Measurements from ENCODE around the gene TSPAN10. TPM values are rescaled to one million over a fixed set of nuclear protein-coding genes. Genes with fewer than 3 reads are reported as not detected.

The TSPAN10 gene
- total and polyA plus RNA-seq, 2 of the 13 experiments (the other 11 are each of a cell fraction or from before 2014, with no cell fraction given): 0.54 to 0.75 TPM

DNA sequence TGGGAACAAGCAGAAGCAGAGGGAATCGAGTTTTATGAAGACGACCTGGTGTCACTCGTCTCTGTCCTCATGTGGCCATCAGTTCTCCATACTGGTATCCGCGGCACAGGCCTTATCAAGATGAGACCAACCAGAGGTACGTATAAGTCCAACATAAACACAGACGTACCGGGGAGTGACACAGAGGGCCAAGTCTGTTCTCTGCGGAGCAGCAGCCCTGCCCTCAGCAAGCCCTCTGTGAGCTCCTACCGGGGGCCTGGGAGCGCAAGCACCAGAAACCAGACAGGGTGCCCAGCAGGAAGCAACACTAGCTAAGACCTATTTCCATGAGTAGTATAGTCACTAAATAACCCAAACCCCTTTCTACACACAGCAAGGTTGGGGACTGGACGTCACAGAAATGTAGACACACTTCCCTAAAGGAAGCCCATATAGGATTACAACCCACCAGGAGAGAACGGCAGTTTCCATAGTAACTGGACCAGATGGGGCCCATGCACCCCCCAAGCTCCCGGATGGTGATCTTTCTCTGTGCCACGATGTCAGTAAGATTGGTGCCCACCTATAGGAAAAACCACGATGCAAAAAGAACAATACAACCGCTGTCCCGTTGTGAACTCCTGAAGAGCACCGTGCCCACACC is 45.7 kb downstream of the TSPAN10 start:
- CTCF ChIA-PET (ENCODE audit: low intra/inter-chr PET ratio, low total read pairs): no interaction called here
- Histone ChIP-seq H3K4me3 (replicated peaks in 1 of 3; ENCODE audit: insufficient read depth in 1 of 3, low read depth in 2 of 3, low read length in 3 of 3) (peak overlapping the region; percentile 94 to 99 (median 97)), H3K36me3 (replicated peaks in 1 of 2; ENCODE audit: control insufficient read depth in 1 of 2, insufficient read depth in 2 of 2, low read length in 2 of 2) (peaks cover 16 to 25% of the 10 kb centered on the region in 2 experiments; a peak in 4 of 5 replicates), H3K4me2 (ENCODE audit: low read depth, low read length) (peak overlapping the region; percentile 90), H3K79me2 (ENCODE audit: insufficient read depth, low read length) (peaks cover 35% of the 10 kb centered on the region), H3K9ac (ENCODE audit: insufficient read depth, low read depth, low read length) (peak overlapping the region; percentile 94), H4K20me1 (ENCODE audit: insufficient read depth, low read length) (no peaks in the 10 kb centered on the region), H3K27me3 (ENCODE audit: control insufficient read depth in 1 of 2, insufficient read depth in 2 of 2, low read length in 2 of 2) (no peaks in the 10 kb centered on the region; a peak in 1 of 5 replicates), H3K9me3 (ENCODE audit: low read length) (no peaks in the 10 kb centered on the region), H3K27ac (ENCODE audit: extremely low read length, insufficient read depth, low read length) (peak overlapping the region; percentile 68), H2AFZ (ENCODE audit: low read length) (no peak overlapping the region), H3K4me1 (ENCODE audit: insufficient read depth, low read length) (peaks cover 43% of the 10 kb centered on the region)
- 20% methylated on average over 12 of the region's 19 CpGs for WGBS (ENCODE audit: low lambda C conversion rate)
- POLR2A ChIA-PET: interaction anchor here (0.5 to 4.5 kb wide), 15 partner anchors 10 to 1886 kb away, joined by 3 to 124 read pairs (median 10); partner anchors contain the start of genes CBX8, CCDC137, MCRIP1 and MRPL12
- DNase-seq (ENCODE audit: low spot score): no peak
- in situ Hi-C loops (cut with HindIII; ENCODE audit: extremely low pct_ligation_motif_present, low pct_unique_long_range_greater_than_20kb) (no loop called here), intact Hi-C loops (cut with micrococcal nuclease; ENCODE audit: unreplicated experiment) (no loop called here)
- no TSS peak for BruUV-seq (replicated peaks)
- no peak for FAIRE-seq
- peak; percentile 1; the same call in 1 of the 3 replicates for ATAC-seq
- no peak for TF ChIP-seq ARNT2 (CRISPR knock-in tag; IDR thresholded peaks at IDR 0.05; ENCODE audit: low read depth)
- TF ChIP-seq MXI1 (IDR thresholded peaks at IDR 0.05; ENCODE audit: borderline replicate concordance, low read depth, low read length): peak; percentile 0; the same call in 1 of the 3 replicates
- no peak for TF ChIP-seq TRIM22 (IDR thresholded peaks at IDR 0.05)
- TF ChIP-seq ZNF644 (CRISPR knock-in tag; IDR thresholded peaks at IDR 0.05; ENCODE audit: low read depth): no peak
- no peak for TF ChIP-seq AGO2 (optimal IDR thresholded peaks at IDR 0.05; ENCODE audit: low read depth, low read length)
- no peak for TF ChIP-seq PCBP1 (IDR thresholded peaks at IDR 0.05; ENCODE audit: borderline replicate concordance, low read depth, low read length)
- TF ChIP-seq MIER2 (CRISPR knock-in tag; IDR thresholded peaks at IDR 0.05): no peak
- TF ChIP-seq ZC3H4 (CRISPR knock-in tag; IDR thresholded peaks at IDR 0.05; ENCODE audit: borderline replicate concordance): no peak
- TF ChIP-seq HHEX (CRISPR knock-in tag; IDR thresholded peaks at IDR 0.05): no peak
- TF ChIP-seq, protein P1, sequence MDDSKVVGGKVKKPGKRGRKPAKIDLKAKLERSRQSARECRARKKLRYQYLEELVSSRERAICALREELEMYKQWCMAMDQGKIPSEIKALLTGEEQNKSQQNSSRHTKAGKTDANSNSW (CRISPR knock-in tag; IDR thresholded peaks at IDR 0.05; ENCODE audit: borderline replicate concordance): no peak
- no peak for TF ChIP-seq SRF (IDR thresholded peaks at IDR 0.05; ENCODE audit: low read depth, low read length)
- TF ChIP-seq ZHX2 (IDR thresholded peaks at IDR 0.05; ENCODE audit: low read depth): no peak
- no peak for TF ChIP-seq ZHX2 (CRISPR knock-in tag; IDR thresholded peaks at IDR 0.05; ENCODE audit: borderline replicate concordance)
- no peak for TF ChIP-seq NAIF1 (CRISPR knock-in tag; IDR thresholded peaks at IDR 0.05; ENCODE audit: borderline replicate concordance)
- TF ChIP-seq MEIS1 (CRISPR knock-in tag; IDR thresholded peaks at IDR 0.05; ENCODE audit: borderline replicate concordance): no peak
- no peak for TF ChIP-seq CERS6 (CRISPR knock-in tag; IDR thresholded peaks at IDR 0.05)
- TF ChIP-seq ZNF878 (CRISPR knock-in tag; IDR thresholded peaks at IDR 0.05): no peak

Measured in HepG2 (cell line).